GM12874 (cell line): ENCODE measurements around the gene AK5.

Experiments used
- TF ChIP-seq, protein P1 (sequence below): IDR thresholded peaks from 2 replicates; pipeline ENCODE4 v1.5.1; 2011; ENCODE audit warnings: low read depth, mild to moderate bottlenecking, control low read depth, low read length, moderate library complexity; ENCODE audit not compliant: insufficient read depth

Gene AK5

DNA sequence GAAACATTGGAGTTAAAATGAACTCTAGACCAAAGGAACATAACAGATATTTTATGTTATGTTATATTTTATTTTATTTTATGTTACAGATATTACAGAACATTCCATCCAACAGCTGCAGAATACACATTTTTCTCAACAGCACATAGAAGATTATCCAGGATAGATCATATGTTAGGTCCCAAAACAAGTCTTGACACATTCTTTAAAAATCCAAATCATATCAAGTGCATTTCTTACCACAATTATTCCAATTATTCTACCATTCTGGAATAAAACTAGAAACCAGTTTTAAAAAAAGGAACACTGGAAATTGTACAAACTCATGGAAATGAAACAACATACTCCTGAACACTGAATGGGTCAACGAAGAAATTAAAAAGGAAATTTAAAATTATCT lies 31.7 kb upstream of the AK5 start:
- TF ChIP-seq, protein P1, sequence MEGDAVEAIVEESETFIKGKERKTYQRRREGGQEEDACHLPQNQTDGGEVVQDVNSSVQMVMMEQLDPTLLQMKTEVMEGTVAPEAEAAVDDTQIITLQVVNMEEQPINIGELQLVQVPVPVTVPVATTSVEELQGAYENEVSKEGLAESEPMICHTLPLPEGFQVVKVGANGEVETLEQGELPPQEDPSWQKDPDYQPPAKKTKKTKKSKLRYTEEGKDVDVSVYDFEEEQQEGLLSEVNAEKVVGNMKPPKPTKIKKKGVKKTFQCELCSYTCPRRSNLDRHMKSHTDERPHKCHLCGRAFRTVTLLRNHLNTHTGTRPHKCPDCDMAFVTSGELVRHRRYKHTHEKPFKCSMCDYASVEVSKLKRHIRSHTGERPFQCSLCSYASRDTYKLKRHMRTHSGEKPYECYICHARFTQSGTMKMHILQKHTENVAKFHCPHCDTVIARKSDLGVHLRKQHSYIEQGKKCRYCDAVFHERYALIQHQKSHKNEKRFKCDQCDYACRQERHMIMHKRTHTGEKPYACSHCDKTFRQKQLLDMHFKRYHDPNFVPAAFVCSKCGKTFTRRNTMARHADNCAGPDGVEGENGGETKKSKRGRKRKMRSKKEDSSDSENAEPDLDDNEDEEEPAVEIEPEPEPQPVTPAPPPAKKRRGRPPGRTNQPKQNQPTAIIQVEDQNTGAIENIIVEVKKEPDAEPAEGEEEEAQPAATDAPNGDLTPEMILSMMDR, result no peak

DNA sequence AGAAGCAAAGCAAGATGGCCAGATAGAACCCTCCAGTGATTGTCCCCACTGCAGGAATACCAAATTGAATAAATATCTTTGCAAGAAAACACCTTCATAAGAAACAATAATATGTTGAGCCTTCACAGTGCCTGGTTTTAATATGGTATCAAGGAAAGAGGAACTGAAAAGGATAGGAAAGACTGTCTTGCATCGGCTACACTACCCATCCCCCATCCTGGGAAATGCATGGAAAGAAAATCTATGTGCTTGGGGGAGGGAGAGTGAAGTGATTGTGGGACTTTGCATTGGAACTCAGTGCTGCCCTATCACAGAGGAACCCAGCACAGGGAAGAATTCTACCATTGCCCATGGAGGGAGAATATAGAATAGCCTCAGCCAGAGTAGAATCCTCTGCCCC lies 28.6 kb upstream of the AK5 start:
- TF ChIP-seq, protein P1, result no peak

DNA sequence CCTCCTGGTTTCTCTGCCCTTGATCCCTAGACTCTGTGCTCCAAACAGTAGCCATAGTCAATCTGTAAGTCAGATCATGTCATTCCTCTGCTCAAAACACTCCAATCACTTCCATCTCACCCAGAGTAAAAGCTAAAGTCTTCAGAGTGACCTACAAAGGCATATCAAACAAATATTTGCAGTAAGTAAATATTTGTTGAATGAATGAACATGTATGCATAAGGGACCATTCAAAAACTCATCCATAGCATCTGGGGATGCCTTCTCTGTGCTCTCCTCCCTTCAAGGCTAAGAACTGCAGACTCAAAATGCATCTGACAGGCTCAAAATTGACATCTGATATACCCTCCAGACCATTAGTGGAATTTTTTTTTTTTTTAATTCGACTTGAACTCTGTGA lies 18.1 kb upstream of the AK5 start:
- TF ChIP-seq, protein P1, result no peak

DNA sequence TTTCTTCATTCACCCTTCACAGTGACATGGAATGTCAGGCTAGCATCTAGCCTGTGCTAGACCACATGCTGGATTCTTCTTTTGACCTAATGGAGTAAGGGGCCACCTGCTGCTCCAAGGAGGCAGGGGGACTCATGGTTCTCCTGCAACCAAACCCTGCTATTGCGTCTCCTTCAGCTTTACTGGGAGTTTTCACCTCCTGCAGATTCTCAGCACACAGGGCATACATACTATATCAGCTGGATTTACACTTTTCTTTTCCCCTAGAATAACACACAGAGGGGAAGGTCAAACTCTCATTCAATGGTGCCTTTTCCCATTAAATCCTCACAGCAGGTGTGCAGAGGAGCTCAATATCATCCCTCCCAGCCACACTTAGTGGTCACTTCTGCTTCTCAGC lies 16.6 kb upstream of the AK5 start:
- TF ChIP-seq, protein P1, result no peak

DNA sequence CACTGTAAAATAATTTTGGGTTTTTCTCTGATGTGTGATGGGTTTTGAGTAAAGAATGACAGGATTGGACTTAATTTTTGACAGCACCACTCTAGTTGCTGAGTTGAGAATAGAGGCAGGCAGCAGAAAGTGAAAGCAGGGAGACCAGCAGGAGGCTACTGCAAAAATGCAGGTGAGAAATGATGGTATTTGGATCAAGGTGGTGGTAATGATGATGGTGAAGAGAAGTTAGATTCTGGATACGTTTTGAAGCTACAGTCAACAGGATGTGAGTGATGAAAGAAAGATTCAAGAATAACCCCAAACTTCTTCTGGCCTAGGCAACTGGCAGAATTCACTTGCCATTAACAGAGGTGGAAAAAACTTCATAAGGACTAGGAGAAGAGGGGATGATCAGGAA lies 14.8 kb upstream of the AK5 start:
- TF ChIP-seq, protein P1, result no peak

DNA sequence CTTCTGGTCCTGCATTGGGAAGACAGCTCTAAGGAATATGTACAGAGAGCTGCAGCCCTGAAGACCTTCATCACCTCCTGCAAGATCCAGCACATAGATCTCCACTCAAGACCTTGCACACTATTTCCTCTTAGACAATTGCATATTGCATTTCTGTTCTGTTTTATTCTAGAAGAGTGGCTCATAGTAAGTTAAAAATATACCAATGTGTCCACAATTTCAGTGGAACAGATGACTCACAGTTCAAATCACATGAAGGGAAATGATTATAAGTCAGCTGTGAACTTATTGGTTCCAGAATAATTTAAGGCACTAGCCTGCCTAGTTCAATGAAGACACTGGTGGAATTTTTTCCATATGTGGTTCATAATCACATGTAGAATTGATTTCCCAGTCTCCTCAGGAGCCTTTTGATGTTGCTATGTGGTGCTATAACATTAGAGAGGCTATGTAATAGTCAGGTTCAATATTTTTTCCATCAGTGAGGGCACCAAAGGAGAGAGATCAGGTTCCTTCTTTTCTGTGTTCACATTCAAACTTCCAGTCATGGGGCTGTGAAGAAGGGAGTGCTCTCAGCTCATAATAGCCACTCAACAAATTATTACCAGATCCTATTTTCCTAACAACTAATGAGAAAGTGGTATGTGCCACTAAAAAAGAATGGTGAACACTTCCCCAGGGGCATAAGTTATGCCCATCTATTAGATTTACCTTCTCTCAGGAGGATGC lies 9.8 kb upstream of the AK5 start:
- TF ChIP-seq, protein P1, result no peak

DNA sequence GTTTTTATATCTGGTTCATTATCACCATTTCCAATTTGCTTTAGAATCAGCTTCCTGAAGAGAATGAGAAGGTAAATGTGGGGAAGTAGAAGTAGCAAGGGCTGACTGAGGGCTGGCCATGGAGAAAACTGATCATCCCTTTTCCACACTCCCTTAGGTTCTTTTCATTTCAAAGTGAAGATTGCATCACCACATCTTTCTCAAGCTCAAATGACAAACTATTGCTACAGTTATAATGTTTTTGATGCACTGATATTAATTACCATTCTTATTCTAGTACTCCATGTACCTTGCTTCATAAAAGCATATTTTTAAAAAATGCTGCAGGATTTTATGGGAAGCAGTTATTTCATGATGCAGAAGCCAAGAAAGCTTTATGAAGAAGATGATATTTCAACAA lies 7.9 kb upstream of the AK5 start:
- TF ChIP-seq, protein P1, result no peak

DNA sequence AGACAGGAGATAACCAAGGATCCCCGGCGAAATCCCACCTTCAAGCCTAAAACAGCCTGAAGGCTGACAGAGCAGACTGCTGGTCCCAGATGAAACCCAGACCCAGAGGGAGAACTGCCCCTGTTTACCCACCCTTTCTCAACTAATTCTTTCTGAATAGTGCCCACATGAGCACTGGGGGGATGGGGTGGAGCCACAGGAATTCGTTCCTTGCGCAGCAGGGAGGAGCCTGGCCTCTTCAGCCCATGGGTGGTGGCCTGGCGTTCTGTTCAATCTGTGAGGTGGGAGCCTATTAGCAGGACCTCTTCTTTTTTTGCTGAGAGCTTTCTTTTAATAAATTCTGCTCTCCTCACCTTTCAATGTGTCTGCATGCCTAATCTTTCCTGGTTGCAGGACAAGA lies 6.6 kb upstream of the AK5 start:
- TF ChIP-seq, protein P1, result no peak
